ENCODE data around the gene BBS9.

The BBS9 gene

DNA sequence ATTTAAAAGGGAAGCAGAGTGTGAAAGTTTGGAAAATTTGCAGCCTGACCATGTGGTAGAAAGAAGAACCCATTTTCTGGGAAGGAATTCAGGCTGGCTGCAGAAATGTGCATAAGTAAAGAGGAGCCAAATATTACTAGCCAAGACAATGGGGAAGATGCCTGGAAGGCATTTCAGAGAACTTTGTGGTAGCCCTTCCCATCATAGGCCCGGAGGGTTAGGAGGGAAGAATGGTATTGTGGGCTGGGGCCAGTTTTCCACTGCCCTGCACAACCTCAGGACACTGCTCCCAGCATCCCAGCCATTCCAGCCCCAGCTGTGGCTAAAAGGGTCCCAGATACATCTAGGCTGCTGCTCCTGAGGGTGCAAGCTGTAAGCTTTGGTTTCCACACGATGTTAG lies 497.5 kb downstream of the BBS9 start:
- DNase-seq, result no peak
- intact Hi-C loops (cut with DNase I), result no loop called here

DNA sequence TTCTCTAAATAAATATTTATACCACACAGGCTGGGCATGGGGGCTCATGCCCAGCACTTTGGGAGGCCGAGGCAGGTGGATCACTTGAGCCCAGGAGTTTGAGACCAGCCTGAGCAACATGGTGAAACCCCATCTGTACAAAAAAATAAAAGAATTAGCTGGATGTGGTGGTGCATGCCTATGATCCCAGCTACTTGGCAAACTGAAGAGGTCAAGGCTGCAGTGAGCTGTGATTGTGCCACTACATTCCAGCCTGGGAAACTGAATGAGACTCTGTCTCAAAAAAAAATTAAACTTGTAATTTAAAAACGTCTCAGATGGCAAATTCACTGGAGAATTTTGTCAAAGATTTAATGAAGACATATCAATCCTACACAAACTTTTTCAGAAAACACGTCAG lies 498.4 kb downstream of the BBS9 start:
- no peak for DNase-seq
- intact Hi-C loops (cut with DNase I), result no loop called here

DNA sequence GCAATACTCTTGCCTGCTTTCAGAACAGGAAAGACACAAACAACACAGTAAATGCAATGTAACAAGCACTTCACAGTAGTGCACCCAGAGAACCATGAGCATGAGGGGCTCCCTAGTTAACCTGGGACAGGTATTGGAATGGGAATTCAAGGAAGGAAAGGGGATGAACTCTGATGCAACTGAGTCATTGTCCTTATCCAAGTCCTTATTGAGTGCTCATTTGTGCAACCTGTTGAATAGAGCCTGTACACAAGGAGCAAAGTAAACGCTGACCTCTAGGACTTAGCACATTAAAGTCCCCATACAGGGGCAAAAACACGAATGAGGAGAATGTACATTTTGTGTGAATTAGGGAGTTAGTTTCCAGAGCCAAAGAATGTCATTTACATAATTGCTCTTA lies 499.5 kb downstream of the BBS9 start:
- DNase-seq, result no peak
- intact Hi-C loops (cut with DNase I), result no loop called here

DNA sequence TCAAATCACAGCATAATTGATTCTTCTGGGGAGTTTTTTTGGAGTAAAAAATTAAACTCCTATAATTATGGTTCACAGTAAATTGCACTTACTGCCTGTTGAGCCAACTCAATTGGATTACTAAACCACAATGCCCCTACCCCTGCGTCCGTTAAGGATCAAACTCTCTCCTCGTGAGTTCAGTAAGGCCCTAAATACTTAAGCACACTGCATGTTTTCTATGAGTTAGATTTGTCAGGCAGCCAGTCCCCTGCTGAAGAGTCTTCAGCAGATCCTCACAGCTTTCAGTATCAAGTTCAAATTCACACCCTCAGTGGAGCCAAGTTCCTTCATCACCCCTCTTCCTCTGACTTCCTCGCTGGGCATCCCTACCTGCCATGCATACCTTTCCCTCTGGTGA lies 501.0 kb downstream of the BBS9 start:
- DNase-seq, result no peak
- intact Hi-C loops (cut with DNase I), result no loop called here

DNA sequence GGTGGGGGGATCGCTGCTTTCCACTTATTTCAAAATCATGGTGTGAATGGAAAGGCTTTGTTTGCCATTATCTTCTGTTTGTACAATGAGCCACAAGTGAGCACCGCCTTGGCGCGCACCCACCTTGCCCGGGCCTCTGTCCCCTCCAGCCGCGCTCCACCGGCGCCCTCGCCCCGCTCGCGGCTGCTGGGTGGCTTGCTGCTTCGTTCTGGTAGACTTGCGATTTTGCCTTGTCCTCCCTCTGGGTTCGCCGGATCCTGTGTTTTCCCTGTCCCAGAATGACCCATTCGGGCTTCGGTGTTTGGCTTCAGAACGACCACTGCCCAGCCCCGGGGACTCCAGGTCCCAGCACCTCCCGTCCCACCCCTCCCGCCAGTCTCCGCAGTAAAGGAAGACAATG lies 503.0 kb downstream of the BBS9 start:
- intact Hi-C loops (cut with DNase I), result no loop called here
- no peak for DNase-seq

DNA sequence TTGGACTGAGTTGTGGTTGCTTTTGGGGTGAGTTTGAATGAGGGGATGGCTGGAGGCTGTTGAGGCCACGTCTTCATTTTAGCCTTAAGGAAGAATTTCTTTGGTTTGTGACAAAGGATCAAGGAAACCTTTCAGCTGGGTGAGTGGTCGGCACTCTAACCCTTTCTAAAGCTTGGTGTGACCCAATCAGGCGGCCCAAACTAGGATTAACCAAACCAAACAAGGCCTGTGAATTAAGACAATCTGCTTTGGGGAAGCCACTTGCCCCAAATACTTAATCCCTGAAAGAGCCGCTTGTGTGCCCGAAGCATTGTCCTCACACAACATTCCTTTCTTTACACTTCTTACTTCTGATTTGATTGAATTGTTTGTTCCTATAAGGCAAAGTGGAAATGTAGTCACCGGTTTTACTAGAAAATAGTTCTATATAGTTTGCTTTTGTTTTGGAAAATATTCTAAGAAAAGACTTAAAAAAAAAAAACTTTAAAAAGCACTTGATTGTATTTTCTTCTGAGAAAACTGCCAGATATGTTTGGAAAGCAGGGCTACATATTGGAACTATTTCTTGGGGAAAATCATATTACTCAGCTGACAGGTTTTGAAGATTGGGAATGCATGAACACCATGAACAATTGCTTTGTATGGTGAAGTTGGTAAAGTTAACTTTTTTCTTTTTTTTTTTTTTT lies 503.6 kb downstream of the BBS9 start:
- no peak for DNase-seq
- intact Hi-C loops (cut with DNase I), result no loop called here

DNA sequence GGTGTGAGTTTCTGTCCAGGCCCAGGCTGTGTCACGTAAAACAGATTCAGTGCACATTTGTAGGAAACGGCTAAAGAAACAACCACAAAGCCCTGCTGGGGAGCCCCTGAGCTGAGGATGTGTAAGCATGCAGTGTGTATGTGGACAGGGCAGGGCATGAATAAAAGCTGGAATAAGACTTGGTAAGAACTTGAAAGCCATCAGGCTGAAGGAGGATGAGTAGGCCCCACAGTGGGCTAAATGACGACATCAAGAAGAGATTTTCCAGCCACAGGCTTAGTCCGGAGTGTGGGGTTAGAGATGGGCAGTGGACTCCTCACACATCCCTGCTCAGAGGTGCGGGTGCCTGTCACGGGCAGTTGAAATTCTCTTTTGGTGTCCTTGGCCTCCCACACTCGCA lies 505.2 kb downstream of the BBS9 start:
- intact Hi-C loops (cut with DNase I), result no loop called here
- DNase-seq, result no peak

DNA sequence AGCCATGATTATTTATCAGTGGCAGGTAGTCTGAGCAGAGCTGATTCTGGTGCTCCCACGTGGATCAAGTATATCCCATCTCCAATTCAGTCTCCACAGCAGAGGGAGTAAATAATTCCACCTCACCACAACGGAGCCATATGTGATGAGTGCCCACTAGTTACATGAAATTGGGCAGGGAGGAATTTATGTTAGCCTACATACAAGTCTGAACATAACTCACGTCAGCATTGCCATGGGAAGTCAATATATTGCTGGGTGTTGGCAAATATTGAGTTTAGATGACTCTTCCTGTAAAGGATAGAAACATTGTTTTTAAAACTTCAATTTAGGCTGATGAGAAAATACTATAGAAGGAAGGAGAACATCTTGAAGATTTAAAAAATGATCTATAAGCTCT lies 507.0 kb downstream of the BBS9 start:
- no peak for DNase-seq

DNA sequence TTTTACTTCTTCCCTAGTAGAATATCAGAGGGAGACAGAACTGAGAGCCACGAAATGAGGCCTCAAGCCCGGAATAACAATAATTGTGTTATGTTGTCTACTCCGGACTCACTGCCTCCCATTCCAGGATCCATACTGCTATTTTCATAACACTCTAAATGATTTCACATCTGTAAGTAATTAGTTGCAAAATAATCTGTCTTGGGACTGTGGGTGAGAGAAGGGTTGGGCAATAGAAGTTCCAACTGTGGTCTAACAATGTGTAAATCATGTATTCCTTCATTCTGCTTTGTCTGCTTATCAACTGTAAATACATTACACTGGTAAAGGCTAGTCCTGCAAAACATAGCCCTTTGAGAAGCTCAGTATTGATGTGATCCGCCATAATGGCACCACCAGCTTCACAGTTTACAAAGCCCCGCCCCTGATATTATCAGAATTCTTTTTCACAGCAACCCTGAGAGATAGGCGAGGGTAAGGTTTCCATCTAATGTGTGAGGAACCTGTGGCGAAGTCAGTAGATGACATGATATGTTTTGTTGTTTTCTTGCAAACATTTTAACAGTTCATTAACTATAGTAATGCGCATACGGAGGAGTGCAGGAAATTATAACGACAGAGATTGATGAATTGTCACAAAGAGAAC lies 510.3 kb downstream of the BBS9 start:
- intact Hi-C loops (cut with DNase I), result no loop called here
- no peak for DNase-seq

More for the DNA sequence above, 507.0 kb downstream of the BBS9 start:
- intact Hi-C loops (cut with DNase I), result no loop called here

DNA sequence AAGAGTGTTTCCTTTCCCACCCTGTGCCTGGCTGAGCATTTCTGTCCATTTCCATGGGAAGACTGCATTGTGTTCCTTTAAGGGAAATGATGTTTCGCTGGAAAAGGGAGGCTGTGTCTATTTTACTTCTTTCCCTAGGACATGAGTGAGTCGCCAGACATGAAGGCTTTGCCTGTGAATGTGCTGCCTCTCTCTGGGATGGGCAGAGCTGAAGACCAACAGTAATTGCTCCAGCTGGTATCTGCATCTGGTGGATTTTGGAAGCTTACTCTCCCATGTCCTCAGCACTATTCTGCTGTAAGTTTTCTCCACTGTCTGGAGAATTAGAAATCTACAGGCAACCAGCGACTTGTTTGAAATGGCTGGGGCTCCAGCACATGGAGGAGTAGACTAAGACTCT lies 511.4 kb downstream of the BBS9 start:
- DNase-seq, result no peak
- intact Hi-C loops (cut with DNase I), result no loop called here

DNA sequence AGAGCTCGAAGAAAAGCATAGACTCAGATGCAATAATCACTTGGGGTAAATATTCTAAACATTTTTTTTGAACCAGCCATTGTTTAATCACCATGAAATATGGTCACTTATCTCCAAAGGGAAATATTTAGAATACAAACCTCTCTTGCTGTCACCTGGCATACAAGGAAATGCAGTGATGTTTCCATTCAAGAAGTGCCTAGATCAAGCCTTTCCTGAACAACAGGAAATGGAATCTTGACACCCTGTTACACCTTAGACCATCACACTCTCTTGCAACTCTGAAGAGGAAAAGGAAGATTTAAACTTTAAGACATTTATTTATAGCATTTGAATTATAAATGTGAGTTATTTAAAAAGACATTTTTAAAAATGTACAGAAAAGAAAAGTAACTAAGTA lies 512.9 kb downstream of the BBS9 start:
- intact Hi-C loops (cut with DNase I), result no loop called here
- DNase-seq, result no peak

DNA sequence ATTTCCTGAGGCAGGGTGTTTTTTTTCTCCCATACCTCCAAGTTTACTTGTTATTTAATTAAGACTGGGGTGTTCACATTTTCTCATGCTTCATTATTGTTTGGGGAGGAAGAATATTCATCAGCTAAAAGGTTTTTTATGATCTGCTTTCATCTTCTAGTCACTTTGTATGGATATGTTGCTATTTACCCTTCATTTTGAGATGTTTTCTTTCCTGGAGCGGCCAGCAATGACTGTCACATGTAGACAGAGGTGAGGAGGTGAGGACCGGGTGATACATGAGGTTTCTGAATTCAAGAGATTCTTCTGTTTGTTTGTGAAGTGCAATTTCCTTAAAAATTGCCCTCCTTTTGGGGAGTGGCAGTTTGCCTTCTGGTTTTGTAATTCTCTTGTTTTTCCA lies 514.2 kb downstream of the BBS9 start:
- no peak for DNase-seq
- intact Hi-C loops (cut with DNase I), result no loop called here

DNA sequence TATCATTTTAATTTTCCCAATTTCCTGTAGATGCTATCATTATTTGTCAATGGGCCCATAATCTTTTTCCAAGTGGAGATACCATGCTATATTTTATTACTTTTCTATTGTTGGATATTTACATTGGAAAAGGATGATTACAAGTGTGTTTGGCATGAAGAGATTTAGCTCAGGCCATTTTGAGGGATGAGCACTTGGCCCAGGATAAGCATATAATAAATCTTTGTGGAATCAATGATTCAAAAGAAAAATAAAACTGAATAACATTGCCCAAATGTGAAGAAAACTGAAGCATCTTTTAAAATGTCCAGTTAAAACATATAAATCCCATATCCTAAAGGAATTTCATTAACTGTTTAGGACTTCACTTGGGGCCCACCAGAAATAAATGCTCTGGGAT lies 515.1 kb downstream of the BBS9 start:
- intact Hi-C loops (cut with DNase I), result no loop called here
- DNase-seq, result no peak

DNA sequence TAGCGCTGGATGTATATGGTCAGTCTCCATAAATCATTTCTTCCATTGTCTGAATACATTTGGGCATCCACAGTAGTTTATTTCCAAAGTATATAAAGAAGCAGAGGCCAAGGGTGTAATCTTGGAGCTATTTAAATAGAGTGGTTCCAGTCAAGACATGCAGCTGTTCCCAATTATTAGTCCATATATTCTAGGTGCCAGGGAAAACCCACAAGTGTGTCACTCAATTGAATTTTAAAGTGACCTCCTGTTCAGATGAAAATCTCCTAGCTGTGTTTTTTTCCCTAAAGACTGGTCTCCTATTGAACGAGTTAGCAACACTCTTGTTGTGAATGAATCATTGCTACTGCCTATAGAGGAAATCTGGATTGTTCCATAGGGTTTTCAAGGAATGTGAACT lies 515.7 kb downstream of the BBS9 start:
- no peak for DNase-seq
- intact Hi-C loops (cut with DNase I), result no loop called here

DNA sequence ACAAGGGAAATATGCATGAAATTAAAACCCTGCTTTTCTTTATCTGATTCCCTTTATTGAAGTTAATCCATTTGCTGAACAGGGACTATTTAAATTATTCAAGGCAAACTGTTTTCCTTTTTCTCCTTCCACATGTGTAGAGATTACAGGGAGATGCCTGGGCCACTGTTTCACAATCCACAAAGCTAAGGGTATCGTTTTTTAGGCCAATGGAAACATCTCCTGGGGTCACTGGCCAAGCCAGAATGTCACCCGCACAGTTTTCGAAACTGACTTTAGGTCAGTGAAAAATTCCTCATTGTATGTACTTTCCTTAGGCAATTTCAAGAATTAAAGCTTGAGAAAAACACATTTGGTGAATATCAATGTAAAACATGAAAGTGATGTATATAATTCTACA lies 516.8 kb downstream of the BBS9 start:
- no peak for DNase-seq
- intact Hi-C loops (cut with DNase I), result no loop called here

DNA sequence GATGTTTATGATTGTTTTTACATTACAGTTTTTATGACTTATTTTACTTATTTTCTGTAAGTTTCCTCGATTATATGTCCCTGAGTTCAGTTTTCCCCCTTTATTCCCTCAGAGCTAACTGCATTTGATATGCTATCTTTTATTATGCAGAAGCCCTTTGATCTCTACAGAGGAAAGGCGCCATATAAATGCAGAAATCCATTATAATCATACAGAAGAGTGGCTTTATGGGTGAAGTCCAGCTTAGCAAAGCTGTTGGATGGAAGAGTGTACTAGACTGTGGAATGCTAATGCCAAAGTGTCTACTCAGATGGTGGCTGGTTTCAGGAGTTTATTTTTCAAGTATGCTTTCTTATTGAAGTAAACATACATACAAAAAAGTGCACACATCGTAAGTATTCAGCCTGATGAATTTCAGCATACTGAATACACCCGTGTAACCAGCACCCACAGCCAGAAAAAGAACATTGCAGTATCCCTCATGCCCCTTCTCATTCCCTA lies 517.6 kb downstream of the BBS9 start:
- intact Hi-C loops (cut with DNase I), result no loop called here
- DNase-seq, result no peak

DNA sequence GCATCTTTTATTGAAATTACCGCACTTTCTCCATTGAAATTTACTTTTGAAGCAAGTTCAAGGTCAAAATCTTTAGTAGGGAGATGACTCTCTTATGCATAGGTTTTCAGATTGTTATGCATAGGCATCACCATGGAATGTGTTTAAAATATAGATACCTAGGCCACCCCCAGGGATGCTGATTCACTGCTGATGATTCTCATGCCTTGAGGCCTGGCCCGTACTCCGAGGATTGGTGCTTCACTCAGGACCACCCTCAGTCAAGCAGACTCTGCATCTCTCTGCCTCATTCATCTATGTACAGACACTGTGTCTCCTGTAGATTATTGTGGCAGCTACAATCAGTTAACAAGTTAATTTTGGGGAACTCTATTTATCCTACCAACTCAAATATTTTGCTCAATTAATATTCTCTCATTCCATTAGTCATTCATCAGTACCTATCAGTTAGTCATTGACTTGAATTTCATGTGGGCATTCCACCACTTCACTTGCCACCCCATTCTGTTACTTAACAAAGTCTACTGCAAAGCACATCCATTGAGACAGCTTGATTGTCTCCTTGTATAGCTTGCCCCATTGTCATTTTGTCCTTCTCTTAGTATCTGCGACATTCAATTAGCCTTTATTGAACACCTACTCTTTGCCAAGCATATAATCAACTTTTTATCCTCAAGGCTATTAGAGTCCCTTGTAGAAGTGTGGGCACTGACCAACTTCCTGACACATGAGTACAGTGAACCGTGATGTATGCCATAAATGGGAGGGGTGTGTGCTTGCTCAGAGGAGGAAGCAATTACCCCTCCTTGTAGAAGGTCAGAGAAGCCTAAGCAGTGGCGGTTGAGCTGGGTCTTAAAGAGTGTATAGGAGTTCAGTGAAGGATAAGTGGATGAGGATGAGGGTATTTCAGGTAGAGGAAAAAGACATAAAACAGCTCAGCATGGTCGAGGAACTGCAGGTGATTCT lies 520.4 kb downstream of the BBS9 start:
- intact Hi-C loops (cut with DNase I), result no loop called here
- no peak for DNase-seq

DNA sequence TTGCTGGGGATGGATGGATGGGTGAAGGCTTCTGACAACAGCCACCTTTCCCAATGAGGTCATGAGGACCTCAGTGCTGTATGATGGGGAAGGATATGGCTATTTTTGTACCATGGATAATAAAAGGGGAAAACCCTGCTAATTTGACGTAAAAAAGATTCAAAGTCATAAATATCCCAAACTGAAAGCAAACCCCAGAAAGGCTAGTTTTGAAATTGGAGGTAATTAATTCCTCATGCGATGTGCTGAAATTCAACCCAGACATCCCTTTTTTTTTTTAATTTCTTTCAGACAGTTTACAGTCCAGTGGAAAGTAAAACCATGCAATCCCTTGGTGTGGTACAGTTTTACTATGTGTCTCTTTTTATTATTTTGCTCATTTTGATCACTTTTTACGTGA lies 521.5 kb downstream of the BBS9 start:
- intact Hi-C loops (cut with DNase I), result no loop called here
- no peak for DNase-seq

DNA sequence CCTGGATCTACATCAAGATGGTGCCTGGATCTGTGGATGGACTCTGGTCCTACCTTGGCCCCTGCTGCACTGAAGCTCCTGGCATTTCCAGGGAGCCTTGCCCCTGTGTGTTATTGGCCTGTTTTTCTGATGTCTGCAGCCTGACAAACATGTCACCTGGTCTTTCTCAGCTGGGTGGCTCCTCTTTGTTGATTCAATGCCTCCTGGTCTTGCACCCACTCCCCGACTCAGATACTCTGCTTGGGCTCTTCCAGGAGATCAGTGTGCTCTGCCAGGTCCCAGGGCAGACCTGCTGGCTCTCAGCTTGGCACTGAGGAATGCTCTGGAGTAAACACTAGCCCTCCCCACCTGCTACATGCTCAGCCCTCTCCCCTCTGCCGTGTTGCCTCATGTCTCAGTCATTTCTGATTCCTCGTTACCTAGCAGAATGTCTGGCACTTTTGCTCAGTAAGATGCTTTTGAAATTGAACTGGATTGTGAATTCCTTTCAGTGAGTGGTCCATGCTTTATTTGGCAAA lies 522.7 kb downstream of the BBS9 start:
- DNase-seq, result no peak
- intact Hi-C loops (cut with DNase I), result no loop called here

DNA sequence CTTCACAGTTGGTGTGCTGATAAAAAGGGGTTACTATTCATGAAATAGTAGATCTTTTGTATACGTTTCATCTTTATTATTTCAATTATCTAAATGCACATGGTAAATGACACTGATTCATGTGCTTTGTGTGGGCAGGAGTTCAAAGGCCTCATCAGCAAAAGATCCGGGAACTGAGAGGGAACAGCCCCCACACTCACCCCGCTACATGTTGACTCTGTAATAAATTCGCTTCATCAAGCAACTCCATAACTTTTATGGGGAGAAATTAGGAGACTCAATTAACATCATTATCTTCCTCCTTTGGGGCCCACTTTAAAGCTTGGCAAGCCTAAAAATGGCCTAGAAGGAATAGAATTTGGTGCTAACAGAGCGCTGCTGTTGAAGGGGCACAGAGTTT lies 525.3 kb downstream of the BBS9 start:
- intact Hi-C loops (cut with DNase I), result no loop called here
- DNase-seq, result no peak
